ENCODE results near the gene BANK1.
"Not testable (repeated sequence)": the region's sequence is repeated elsewhere in the genome, so short reads cannot be mapped to it uniquely, and the experiment has no call there.

The BANK1 gene

GRCh38 chr4:101851672-101852071 lies 61.1 kb downstream of the BANK1 start:
- Mint-ChIP-seq H3K27ac (no peak overlapping the region), H3K4me1 (no peaks in the 10 kb centered on the region), H3K27me3 (no peaks in the 10 kb centered on the region)

GRCh38 chr4:101853028-101853427 lies 62.5 kb downstream of the BANK1 start:
- no peak overlapping the region for H3K27ac Mint-ChIP-seq
- H3K4me3 Mint-ChIP-seq: no peak overlapping the region
- H3K4me1 Mint-ChIP-seq: no peaks in the 10 kb centered on the region
- H3K9me3 Mint-ChIP-seq: no peaks in the 10 kb centered on the region
- H3K27me3 Mint-ChIP-seq: peaks cover 9% of the 10 kb centered on the region
- no peak for DNase-seq
- ATAC-seq: no peak

More at GRCh38 chr4:101851672-101852071, 61.1 kb downstream of the BANK1 start:
- DNase-seq (no peak), ATAC-seq (no peak)
- Mint-ChIP-seq H3K9me3 (peaks cover 0 to 7% of the 10 kb centered on the region in 2 donors), H3K4me3 (no peak overlapping the region)

- no peak for DNase-seq
- no peak overlapping the region for H3K4me3 Mint-ChIP-seq
- peaks cover 11% of the 10 kb centered on the region for H3K27me3 Mint-ChIP-seq
- H3K4me1 Mint-ChIP-seq: no peaks in the 10 kb centered on the region
- H3K9me3 Mint-ChIP-seq: no peaks in the 10 kb centered on the region
- no peak overlapping the region for H3K27ac Mint-ChIP-seq
- no peak for ATAC-seq
Observed at GRCh38 chr4:101853691-101854090, 63.2 kb downstream of the BANK1 start.

- peaks cover 11% of the 10 kb centered on the region for H3K27me3 Mint-ChIP-seq
- no peaks in the 10 kb centered on the region for H3K9me3 Mint-ChIP-seq
- H3K27ac Mint-ChIP-seq: no peak overlapping the region
- no peak overlapping the region for H3K4me3 Mint-ChIP-seq
- ATAC-seq (no peak), DNase-seq (no peak)
- H3K4me1 Mint-ChIP-seq: no peaks in the 10 kb centered on the region
Observed at GRCh38 chr4:101855239-101855638, 64.7 kb downstream of the BANK1 start.

GRCh38 chr4:101856149-101856548 lies 65.6 kb downstream of the BANK1 start:
- Mint-ChIP-seq H3K9me3 (no peaks in the 10 kb centered on the region), H3K27me3 (peaks cover 19% of the 10 kb centered on the region), H3K27ac (no peak overlapping the region), H3K4me1 (no peaks in the 10 kb centered on the region), H3K4me3 (no peak overlapping the region)
- DNase-seq (no peak), ATAC-seq (no peak)

GRCh38 chr4:101857176-101857575 lies 66.6 kb downstream of the BANK1 start:
- H3K4me3 Mint-ChIP-seq: no peak overlapping the region
- H3K27ac Mint-ChIP-seq: no peak overlapping the region
- peaks cover 19% of the 10 kb centered on the region for H3K27me3 Mint-ChIP-seq
- no peaks in the 10 kb centered on the region for H3K4me1 Mint-ChIP-seq
- no peak for DNase-seq
- ATAC-seq: no peak
- H3K9me3 Mint-ChIP-seq: no peaks in the 10 kb centered on the region

- Mint-ChIP-seq H3K27ac (no peak overlapping the region), H3K27me3 (peaks cover 19% of the 10 kb centered on the region), H3K4me3 (no peak overlapping the region), H3K9me3 (no peaks in the 10 kb centered on the region), H3K4me1 (no peaks in the 10 kb centered on the region)
- DNase-seq (no peak), ATAC-seq (no peak)
Observed at GRCh38 chr4:101858641-101859040, 68.1 kb downstream of the BANK1 start.

GRCh38 chr4:101862595-101862994 lies 72.1 kb downstream of the BANK1 start:
- ATAC-seq (no peak), DNase-seq (no peak)
- H3K27ac Mint-ChIP-seq: no peak overlapping the region
- H3K4me1 Mint-ChIP-seq: no peaks in the 10 kb centered on the region
- H3K27me3 Mint-ChIP-seq: peaks cover 15% of the 10 kb centered on the region
- H3K9me3 Mint-ChIP-seq: no peaks in the 10 kb centered on the region
- no peak overlapping the region for H3K4me3 Mint-ChIP-seq

GRCh38 chr4:101864660-101865059 lies 74.1 kb downstream of the BANK1 start:
- H3K9me3 Mint-ChIP-seq: no peaks in the 10 kb centered on the region
- no peak for ATAC-seq
- H3K4me3 Mint-ChIP-seq: no peak overlapping the region
- DNase-seq: no peak
- H3K27me3 Mint-ChIP-seq: peaks cover 8% of the 10 kb centered on the region
- H3K4me1 Mint-ChIP-seq: no peaks in the 10 kb centered on the region
- no peak overlapping the region for H3K27ac Mint-ChIP-seq

- Mint-ChIP-seq H3K4me3 (no peak overlapping the region), H3K27ac (peak overlapping the region in 1 of 2 donors; percentile 65), H3K9me3 (no peaks in the 10 kb centered on the region), H3K27me3 (peaks cover 6% of the 10 kb centered on the region), H3K4me1 (no peaks in the 10 kb centered on the region)
- no peak for ATAC-seq
- no peak for DNase-seq
Observed at GRCh38 chr4:101865501-101866062, 75.1 kb downstream of the BANK1 start.

- no peak for DNase-seq
- ATAC-seq: no peak
- Mint-ChIP-seq H3K27ac (no peak overlapping the region), H3K4me3 (no peak overlapping the region), H3K27me3 (peaks cover 15% of the 10 kb centered on the region), H3K4me1 (no peaks in the 10 kb centered on the region), H3K9me3 (no peaks in the 10 kb centered on the region)
Observed at GRCh38 chr4:101870874-101871273, 80.3 kb downstream of the BANK1 start.

GRCh38 chr4:101871962-101872676 lies 81.6 kb downstream of the BANK1 start:
- no peak for DNase-seq
- no peak for ATAC-seq
- no peaks in the 10 kb centered on the region for H3K9me3 Mint-ChIP-seq
- no peak overlapping the region for H3K4me3 Mint-ChIP-seq
- H3K27me3 Mint-ChIP-seq: peaks cover 24% of the 10 kb centered on the region
- H3K4me1 Mint-ChIP-seq: no peaks in the 10 kb centered on the region
- H3K27ac Mint-ChIP-seq: no peak overlapping the region

GRCh38 chr4:101885574-101885973 lies 95.0 kb downstream of the BANK1 start:
- Mint-ChIP-seq H3K27me3 (no peaks in the 10 kb centered on the region), H3K4me1 (no peaks in the 10 kb centered on the region), H3K9me3 (no peaks in the 10 kb centered on the region), H3K27ac (no peak overlapping the region), H3K4me3 (no peak overlapping the region)
- ATAC-seq (no peak), DNase-seq (no peak)

GRCh38 chr4:101886826-101887225 lies 96.3 kb downstream of the BANK1 start:
- no peaks in the 10 kb centered on the region for H3K27me3 Mint-ChIP-seq
- no peak overlapping the region for H3K4me3 Mint-ChIP-seq
- H3K27ac Mint-ChIP-seq: no peak overlapping the region
- no peaks in the 10 kb centered on the region for H3K4me1 Mint-ChIP-seq
- ATAC-seq (no peak), DNase-seq (no peak)
- peaks cover 0 to 8% of the 10 kb centered on the region in 2 donors for H3K9me3 Mint-ChIP-seq

- Mint-ChIP-seq H3K27me3 (no peaks in the 10 kb centered on the region), H3K4me1 (no peaks in the 10 kb centered on the region), H3K27ac (no peak overlapping the region), H3K4me3 (no peak overlapping the region), H3K9me3 (peaks cover 0 to 8% of the 10 kb centered on the region in 2 donors)
- ATAC-seq (no peak), DNase-seq (no peak)
Observed at GRCh38 chr4:101888472-101888871, 97.9 kb downstream of the BANK1 start.

- not testable (repeated sequence) for H3K9me3 Mint-ChIP-seq, H3K27me3 Mint-ChIP-seq, DNase-seq, H3K4me1 Mint-ChIP-seq, H3K27ac Mint-ChIP-seq, H3K4me3 Mint-ChIP-seq, ATAC-seq
Observed at GRCh38 chr4:101905527-101905926, 115.0 kb downstream of the BANK1 start.
